AG04450 (cell line): Measurements from ENCODE around the gene EFCAB6. TPM values are rescaled to one million over a fixed set of nuclear protein-coding genes. Genes with fewer than 3 reads are reported as not detected.
A peak's percentile ranks its signal among the peaks of the same experiment; 100 is the strongest.

Experiments used
- CTCF ChIA-PET: fragments of 300-600, 350-600 bp; formaldehyde crosslinking; extraction: SDS; loops from one replicate; lab custom pipeline; 2022; ENCODE audit warnings: antibody characterized with exemption, inconsistent platforms; lab: Charles Lee
- POLR2A ChIA-PET: fragments of 350-600 bp; formaldehyde crosslinking; extraction: SDS; loops from one replicate; lab custom pipeline; 2021; ENCODE audit warnings: antibody characterized with exemption, inconsistent platforms; lab: Yijun Ruan, JAX
- DNase-seq: peaks from one replicate; pipeline ENCODE4 v3.0.0-alpha.2; 2011; ENCODE audit warnings: low read depth, low spot score
- H3K27ac ChIP-seq: one replicate; pipeline ENCODE4 v1.5.1; 2012; ENCODE audit warnings: low read depth, low read length, control low read depth
- H3K27me3 ChIP-seq: one replicate; pipeline ENCODE4 v1.6.0; 2012; ENCODE audit warnings: low read length; ENCODE audit not compliant: control insufficient read depth, insufficient read depth
- H3K4me3 ChIP-seq: 2 replicates; pipeline ENCODE4 v1.5.1; 2011; ENCODE audit warnings: mild to moderate bottlenecking, low read depth, low read length, control low read depth
- H3K9me3 ChIP-seq: 2 replicates; pipeline ENCODE4 v1.5.1; 2012; ENCODE audit warnings: low read length; ENCODE audit not compliant: control insufficient read depth, insufficient read depth
- CTCF ChIP-seq: IDR thresholded peaks from 2 replicates; pipeline ENCODE4 v1.5.1; 2011; ENCODE audit warnings: low read depth, low read length, control low read depth, inconsistent platforms
- polyA plus RNA-seq: library from polyadenylated mRNA; depleted of rRNA; stranded (reverse); fragments of >200 nt; gene quantifications from 2 replicates; pipeline ENCODE4 v1.2.3, GENCODE V29; 2011

The EFCAB6 gene
- polyA plus RNA-seq, 1 experiment, result 1.4 TPM

GRCh38 chr22:43537019-43537585, 275.0 kb downstream of the EFCAB6 start:
- CTCF ChIA-PET, result no interaction called here
- H3K4me3 ChIP-seq, result no peak overlapping the region
- peaks cover 13% of the 10 kb centered on the region for H3K9me3 ChIP-seq
- no peak overlapping the region for H3K27ac ChIP-seq
- peak; percentile 20; the same call in 1 of the 2 replicates for TF ChIP-seq CTCF
- H3K27me3 ChIP-seq, result no peaks in the 10 kb centered on the region
- POLR2A ChIA-PET, result no interaction called here
- DNase-seq, result no peak

GRCh38 chr22:43535741-43536140, 276.4 kb downstream of the EFCAB6 start:
- CTCF ChIA-PET, result no interaction called here

GRCh38 chr22:43535336-43535735, 276.8 kb downstream of the EFCAB6 start:
- no peak for TF ChIP-seq CTCF
- Histone ChIP-seq H3K4me3 (no peak overlapping the region), H3K27me3 (no peaks in the 10 kb centered on the region), H3K9me3 (peaks cover 13% of the 10 kb centered on the region), H3K27ac (no peak overlapping the region)
- ChIA-PET POLR2A (no interaction called here), CTCF (no interaction called here)
- no peak for DNase-seq

More at GRCh38 chr22:43535741-43536140, 276.4 kb downstream of the EFCAB6 start:
- no peaks in the 10 kb centered on the region for H3K27me3 ChIP-seq
- no peak overlapping the region for H3K4me3 ChIP-seq
- no peak for DNase-seq
- POLR2A ChIA-PET, result no interaction called here
- H3K27ac ChIP-seq, result no peak overlapping the region
- H3K9me3 ChIP-seq, result peaks cover 13% of the 10 kb centered on the region
- no peak for TF ChIP-seq CTCF

- Histone ChIP-seq H3K4me3 (no peak overlapping the region), H3K9me3 (peaks cover 8% of the 10 kb centered on the region), H3K27me3 (no peaks in the 10 kb centered on the region), H3K27ac (no peak overlapping the region)
- ChIA-PET CTCF (no interaction called here), POLR2A (no interaction called here)
- no peak for DNase-seq
- TF ChIP-seq CTCF, result no peak
Observed at GRCh38 chr22:43534916-43535315, 277.2 kb downstream of the EFCAB6 start.

- Histone ChIP-seq H3K9me3 (peaks cover 3% of the 10 kb centered on the region; the same call in 1 of the 2 replicates), H3K4me3 (no peak overlapping the region), H3K27ac (no peak overlapping the region), H3K27me3 (no peaks in the 10 kb centered on the region)
- no peak for DNase-seq
- ChIA-PET CTCF (no interaction called here), POLR2A (no interaction called here)
- TF ChIP-seq CTCF, result no peak
Observed at GRCh38 chr22:43533656-43534428, 278.3 kb downstream of the EFCAB6 start.
